Parathyroid adenoma (tissue), 2 donors: Measurements from ENCODE around the gene TSPAN12.

Experiments
- H2AFZ ChIP-seq: fragments of 300-600 bp; sonication (generic); one replicate; pipeline ENCODE4 v1.7.0; 2017; ENCODE audit warnings: antibody characterized with exemption, mild to moderate bottlenecking
- H3K27ac ChIP-seq: fragments of 300-600 bp; sonication (generic); one replicate; pipeline ENCODE4 v1.7.0; 2017
- H3K27me3 ChIP-seq: fragments of 300-600 bp; sonication (generic); one replicate; pipeline ENCODE4 v1.7.0; 2017; ENCODE audit warnings: low read length; ENCODE audit not compliant: control insufficient read depth, insufficient read depth
- H3K36me3 ChIP-seq: fragments of 300-600 bp; sonication (generic); one replicate; pipeline ENCODE4 v1.7.0; 2017; ENCODE audit warnings: low read length; ENCODE audit not compliant: control insufficient read depth, insufficient read depth
- H3K4me1 ChIP-seq: fragments of 300-600 bp; sonication (generic); one replicate; pipeline ENCODE4 v1.7.0; 2017; ENCODE audit warnings: control low read depth
- H3K4me2 ChIP-seq: fragments of 300-600 bp; sonication (generic); one replicate; pipeline ENCODE4 v1.7.0; 2017; ENCODE audit warnings: low read length
- H3K4me3 ChIP-seq: fragments of 300-600 bp; sonication (generic); one replicate; pipeline ENCODE4 v1.7.0; 2017; ENCODE audit warnings: low read depth, low read length
- H3K79me2 ChIP-seq: fragments of 300-600 bp; sonication (generic); one replicate; pipeline ENCODE4 v1.7.0; 2017; ENCODE audit warnings: control low read depth
- H3K9ac ChIP-seq: fragments of 300-600 bp; sonication (generic); one replicate; pipeline ENCODE4 v1.7.0; 2017; ENCODE audit warnings: mild to moderate bottlenecking
- H3K9me3 ChIP-seq: fragments of 300-600 bp; sonication (generic); one replicate; pipeline ENCODE4 v1.7.0; 2017; ENCODE audit warnings: low read length; ENCODE audit not compliant: control insufficient read depth
- CTCF ChIP-seq: fragments of 300-600 bp; sonication (generic); IDR thresholded peaks from one replicate; pipeline ENCODE4 v1.7.0; 2017; ENCODE audit warnings: antibody characterized with exemption, mild to moderate bottlenecking
- donor health status: primary hyperparathyroidism.

TSPAN12 gene

GRCh38 chr7:120813089-120813488 lies 44.9 kb downstream of the TSPAN12 start:
- no peaks in the 10 kb centered on the region for H3K9me3 ChIP-seq
- no peak overlapping the region for H2AFZ ChIP-seq
- no peaks in the 10 kb centered on the region for H3K4me1 ChIP-seq
- H3K9ac ChIP-seq, result no peak overlapping the region
- H3K79me2 ChIP-seq, result no peaks in the 10 kb centered on the region
- no peak overlapping the region for H3K4me2 ChIP-seq
- H3K36me3 ChIP-seq, result no peaks in the 10 kb centered on the region
- no peak overlapping the region for H3K27ac ChIP-seq
- H3K27me3 ChIP-seq, result no peaks in the 10 kb centered on the region
- H3K4me3 ChIP-seq, result no peak overlapping the region
- TF ChIP-seq CTCF, result no peak

GRCh38 chr7:120809260-120809659 lies 48.7 kb downstream of the TSPAN12 start:
- Histone ChIP-seq H3K9ac (no peak overlapping the region), H3K9me3 (no peaks in the 10 kb centered on the region), H3K27ac (no peak overlapping the region), H3K4me3 (no peak overlapping the region), H3K36me3 (no peaks in the 10 kb centered on the region), H3K4me2 (no peak overlapping the region), H3K27me3 (no peaks in the 10 kb centered on the region), H3K79me2 (no peaks in the 10 kb centered on the region), H2AFZ (no peak overlapping the region), H3K4me1 (no peaks in the 10 kb centered on the region)
- TF ChIP-seq CTCF, result no peak

- no peak overlapping the region for H3K4me2 ChIP-seq
- no peaks in the 10 kb centered on the region for H3K4me1 ChIP-seq
- no peak overlapping the region for H3K4me3 ChIP-seq
- H3K9ac ChIP-seq, result no peak overlapping the region
- no peaks in the 10 kb centered on the region for H3K79me2 ChIP-seq
- no peaks in the 10 kb centered on the region for H3K36me3 ChIP-seq
- no peak overlapping the region for H2AFZ ChIP-seq
- no peak for TF ChIP-seq CTCF
- no peak overlapping the region for H3K27ac ChIP-seq
- no peaks in the 10 kb centered on the region for H3K27me3 ChIP-seq
- no peaks in the 10 kb centered on the region for H3K9me3 ChIP-seq
Observed at GRCh38 chr7:120807390-120807789, 50.6 kb downstream of the TSPAN12 start.

- Histone ChIP-seq H3K79me2 (no peaks in the 10 kb centered on the region), H3K27me3 (no peaks in the 10 kb centered on the region), H2AFZ (no peak overlapping the region), H3K27ac (no peak overlapping the region), H3K4me3 (no peak overlapping the region), H3K4me2 (no peak overlapping the region), H3K4me1 (no peaks in the 10 kb centered on the region), H3K9ac (no peak overlapping the region), H3K9me3 (no peaks in the 10 kb centered on the region), H3K36me3 (no peaks in the 10 kb centered on the region)
- TF ChIP-seq CTCF, result no peak
Observed at GRCh38 chr7:120806669-120807068, 51.3 kb downstream of the TSPAN12 start.

GRCh38 chr7:120805636-120806388 lies 52.1 kb downstream of the TSPAN12 start:
- no peak overlapping the region for H3K27ac ChIP-seq
- H3K36me3 ChIP-seq, result no peaks in the 10 kb centered on the region
- no peaks in the 10 kb centered on the region for H3K4me1 ChIP-seq
- peak overlapping the region; percentile 54 for H2AFZ ChIP-seq
- H3K27me3 ChIP-seq, result no peaks in the 10 kb centered on the region
- no peak overlapping the region for H3K4me2 ChIP-seq
- no peaks in the 10 kb centered on the region for H3K9me3 ChIP-seq
- TF ChIP-seq CTCF, result peak; percentile 89
- H3K79me2 ChIP-seq, result no peaks in the 10 kb centered on the region
- H3K9ac ChIP-seq, result no peak overlapping the region
- no peak overlapping the region for H3K4me3 ChIP-seq
